ENCODE data around the gene ZPLD1. TPM values are rescaled to one million over a fixed set of nuclear protein-coding genes. Genes with fewer than 3 reads are reported as not detected.

ZPLD1 gene
- total and polyA plus RNA-seq, 10 of the 15 experiments (the other 5 are each of a cell fraction or from before 2014, with no cell fraction given) = not detected

DNA sequence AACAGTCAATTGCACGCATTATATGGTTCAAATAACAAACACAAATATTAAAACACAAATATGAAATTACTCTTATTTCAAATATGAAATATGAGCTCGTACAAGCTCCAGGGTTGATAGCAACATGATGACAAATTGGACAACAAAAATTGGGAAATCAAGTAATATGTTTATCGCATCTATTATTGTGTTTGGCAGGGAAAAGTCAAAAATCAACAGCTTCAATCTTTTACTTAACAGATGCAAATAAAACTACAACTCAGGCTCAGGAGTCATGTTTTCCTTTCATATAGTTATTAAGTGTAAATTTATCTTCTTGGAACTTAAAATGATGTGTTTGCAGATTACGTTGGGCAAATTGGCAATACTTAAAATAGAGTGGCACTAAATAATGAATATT is 41.4 kb downstream of the ZPLD1 start:
- ChIA-PET POLR2A (interaction anchor here (1.0 kb wide), 1 partner anchor 15 kb away, joined by 3 read pairs; no protein-coding TSS in a partner anchor), RAD21 (ENCODE audit: unreplicated experiment) (no interaction called here), CTCF (interaction anchor here (2.2 kb wide), 1 partner anchor 247 kb away, joined by 7 read pairs; no protein-coding TSS in a partner anchor), SMC1A (ENCODE audit: uncharacterized antibody, unreplicated experiment) (interaction anchor here (1.2 to 1.4 kb wide), 4 partner anchors 13 to 247 kb away, joined by 3 read pairs; no protein-coding TSS in a partner anchor)
- DNase-seq (ENCODE audit: low read depth, low spot score) (no peak), FAIRE-seq (no peak), ATAC-seq (no peak)
- 36% methylated on average over 4 of the region's 4 CpGs for WGBS (ENCODE audit: insufficient coverage, insufficient replicate concordance, low lambda C conversion rate, missing lambda C conversion rate)
- H2AFZ ChIP-seq (ENCODE audit: control insufficient read depth, low read depth, low read length) = no peak overlapping the region
- H3K79me2 ChIP-seq (ENCODE audit: control insufficient read depth, insufficient read depth, low read length) = no peaks in the 10 kb centered on the region
- no peaks in the 10 kb centered on the region for H3K4me1 ChIP-seq (ENCODE audit: control insufficient read depth, insufficient read depth, low read length)
- H4K20me1 ChIP-seq (ENCODE audit: control insufficient read depth, insufficient read depth) = no peaks in the 10 kb centered on the region
- in situ Hi-C loops (cut with MboI) = no loop called here
- TF ChIP-seq RAD21 (IDR thresholded peaks at IDR 0.05; ENCODE audit: insufficient read depth, low read depth, low read length) (no peak), MYC (IDR thresholded peaks at IDR 0.05; ENCODE audit: insufficient read depth, insufficient read length, insufficient replicate concordance, low read length, severe bottlenecking) (no peak)
- H3K4me3 ChIP-seq = no peak overlapping the region
- no peak overlapping the region for H3K27ac ChIP-seq (ENCODE audit: control insufficient read depth, insufficient read depth)
- H3K9ac ChIP-seq (ENCODE audit: control insufficient read depth, insufficient read depth, low read length) = no peak overlapping the region
- H3K4me2 ChIP-seq (ENCODE audit: control insufficient read depth, insufficient read depth) = no peak overlapping the region
- no peaks in the 10 kb centered on the region for H3K9me3 ChIP-seq (replicated peaks; ENCODE audit: control insufficient read depth, insufficient read depth, low read length)
- BruUV-seq (replicated peaks) = no TSS peak
- intact Hi-C loops (cut with micrococcal nuclease; ENCODE audit: unreplicated experiment) = no loop called here
- H3K27me3 ChIP-seq (replicated peaks in 1 of 2; ENCODE audit: control insufficient read depth in 2 of 2, insufficient read depth in 2 of 2, low read length in 1 of 2) = no peaks in the 10 kb centered on the region
- H3K36me3 ChIP-seq (ENCODE audit: control insufficient read depth in 2 of 2, insufficient read depth in 2 of 2, low read length in 1 of 2) = no peaks in the 10 kb centered on the region

DNA sequence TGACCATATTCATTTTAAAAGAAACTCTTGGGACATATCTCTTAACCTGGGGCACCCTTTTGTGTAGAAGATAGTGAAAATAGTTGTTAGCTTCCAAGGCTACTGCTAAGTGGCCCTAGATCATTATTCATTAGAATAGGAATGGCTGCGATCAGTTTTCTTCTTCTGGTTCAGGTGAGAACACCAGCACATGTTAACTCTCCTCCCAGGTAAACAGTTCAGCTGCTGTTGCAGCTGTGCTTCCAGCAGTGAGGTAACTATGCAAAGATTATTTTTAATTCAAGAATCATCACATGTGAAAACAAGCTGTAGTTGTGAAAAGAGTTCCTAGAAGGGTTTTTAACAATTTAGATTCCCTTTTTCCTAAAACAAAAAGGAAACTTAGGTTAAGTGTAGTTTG is 43.3 kb downstream of the ZPLD1 start:
- no TSS peak for BruUV-seq (replicated peaks)
- Histone ChIP-seq H3K36me3 (ENCODE audit: control insufficient read depth in 2 of 2, insufficient read depth in 2 of 2, low read length in 1 of 2) (no peaks in the 10 kb centered on the region), H3K4me3 (no peak overlapping the region), H3K4me1 (ENCODE audit: control insufficient read depth, insufficient read depth, low read length) (no peaks in the 10 kb centered on the region), H3K27ac (ENCODE audit: control insufficient read depth, insufficient read depth) (no peak overlapping the region), H3K27me3 (replicated peaks in 1 of 2; ENCODE audit: control insufficient read depth in 2 of 2, insufficient read depth in 2 of 2, low read length in 1 of 2) (no peaks in the 10 kb centered on the region), H3K9ac (ENCODE audit: control insufficient read depth, insufficient read depth, low read length) (no peak overlapping the region), H4K20me1 (ENCODE audit: control insufficient read depth, insufficient read depth) (no peaks in the 10 kb centered on the region), H3K79me2 (ENCODE audit: control insufficient read depth, insufficient read depth, low read length) (no peaks in the 10 kb centered on the region), H3K4me2 (ENCODE audit: control insufficient read depth, insufficient read depth) (no peak overlapping the region), H2AFZ (ENCODE audit: control insufficient read depth, low read depth, low read length) (no peak overlapping the region), H3K9me3 (replicated peaks; ENCODE audit: control insufficient read depth, insufficient read depth, low read length) (no peaks in the 10 kb centered on the region)
- ATAC-seq (no peak), DNase-seq (ENCODE audit: low read depth, low spot score) (no peak), FAIRE-seq (no peak)
- in situ Hi-C loops (cut with MboI) (no loop called here), intact Hi-C loops (cut with micrococcal nuclease; ENCODE audit: unreplicated experiment) (no loop called here)
- ChIA-PET POLR2A (no interaction called here), CTCF (interaction anchor here (0.8 to 1.5 kb wide), 3 partner anchors 10 to 249 kb away, joined by 3 to 4 read pairs (median 3); no protein-coding TSS in a partner anchor), RAD21 (ENCODE audit: unreplicated experiment) (no interaction called here), SMC1A (ENCODE audit: uncharacterized antibody, unreplicated experiment) (interaction anchor here (1.5 kb wide), 1 partner anchor 10 kb away, joined by 6 read pairs; no protein-coding TSS in a partner anchor)
- 60% methylated on average over 1 of the region's 1 CpG for WGBS (ENCODE audit: insufficient coverage, insufficient replicate concordance, low lambda C conversion rate, missing lambda C conversion rate)
- no peak for TF ChIP-seq E2F4 (IDR thresholded peaks at IDR 0.05; ENCODE audit: low read depth, low read length)
- TF ChIP-seq, protein P1, sequence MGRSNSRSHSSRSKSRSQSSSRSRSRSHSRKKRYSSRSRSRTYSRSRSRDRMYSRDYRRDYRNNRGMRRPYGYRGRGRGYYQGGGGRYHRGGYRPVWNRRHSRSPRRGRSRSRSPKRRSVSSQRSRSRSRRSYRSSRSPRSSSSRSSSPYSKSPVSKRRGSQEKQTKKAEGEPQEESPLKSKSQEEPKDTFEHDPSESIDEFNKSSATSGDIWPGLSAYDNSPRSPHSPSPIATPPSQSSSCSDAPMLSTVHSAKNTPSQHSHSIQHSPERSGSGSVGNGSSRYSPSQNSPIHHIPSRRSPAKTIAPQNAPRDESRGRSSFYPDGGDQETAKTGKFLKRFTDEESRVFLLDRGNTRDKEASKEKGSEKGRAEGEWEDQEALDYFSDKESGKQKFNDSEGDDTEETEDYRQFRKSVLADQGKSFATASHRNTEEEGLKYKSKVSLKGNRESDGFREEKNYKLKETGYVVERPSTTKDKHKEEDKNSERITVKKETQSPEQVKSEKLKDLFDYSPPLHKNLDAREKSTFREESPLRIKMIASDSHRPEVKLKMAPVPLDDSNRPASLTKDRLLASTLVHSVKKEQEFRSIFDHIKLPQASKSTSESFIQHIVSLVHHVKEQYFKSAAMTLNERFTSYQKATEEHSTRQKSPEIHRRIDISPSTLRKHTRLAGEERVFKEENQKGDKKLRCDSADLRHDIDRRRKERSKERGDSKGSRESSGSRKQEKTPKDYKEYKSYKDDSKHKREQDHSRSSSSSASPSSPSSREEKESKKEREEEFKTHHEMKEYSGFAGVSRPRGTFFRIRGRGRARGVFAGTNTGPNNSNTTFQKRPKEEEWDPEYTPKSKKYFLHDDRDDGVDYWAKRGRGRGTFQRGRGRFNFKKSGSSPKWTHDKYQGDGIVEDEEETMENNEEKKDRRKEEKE (IDR thresholded peaks at IDR 0.05) = no peak
- TF ChIP-seq, protein P2, sequence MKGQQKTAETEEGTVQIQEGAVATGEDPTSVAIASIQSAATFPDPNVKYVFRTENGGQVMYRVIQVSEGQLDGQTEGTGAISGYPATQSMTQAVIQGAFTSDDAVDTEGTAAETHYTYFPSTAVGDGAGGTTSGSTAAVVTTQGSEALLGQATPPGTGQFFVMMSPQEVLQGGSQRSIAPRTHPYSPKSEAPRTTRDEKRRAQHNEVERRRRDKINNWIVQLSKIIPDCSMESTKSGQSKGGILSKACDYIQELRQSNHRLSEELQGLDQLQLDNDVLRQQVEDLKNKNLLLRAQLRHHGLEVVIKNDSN (IDR thresholded peaks at IDR 0.05; ENCODE audit: borderline replicate concordance, extremely low read length, insufficient read depth, low read depth, low read length) = no peak
- no peak for TF ChIP-seq EP300 (IDR thresholded peaks at IDR 0.05; ENCODE audit: borderline replicate concordance in 1 of 2, control insufficient read depth in 1 of 2, low read depth in 2 of 2, low read length in 2 of 2)
- TF ChIP-seq TBL1XR1 (IDR thresholded peaks at IDR 0.05; ENCODE audit: low read depth, low read length) = no peak
- TF ChIP-seq RCOR1 (conservative IDR thresholded peaks at IDR 0.05; ENCODE audit: low read depth, low read length) = no peak
- no peak for TF ChIP-seq YY1 (IDR thresholded peaks at IDR 0.05; ENCODE audit: low read depth, low read length)
- no peak for TF ChIP-seq RB1 (IDR thresholded peaks at IDR 0.05; ENCODE audit: borderline replicate concordance)
- no peak for TF ChIP-seq FOS (IDR thresholded peaks at IDR 0.05; ENCODE audit: borderline replicate concordance, extremely low read depth, insufficient read length)
- TF ChIP-seq TARDBP (IDR thresholded peaks at IDR 0.05; ENCODE audit: borderline replicate concordance) = no peak
